SH-SY5Y (cell line): Measurements from ENCODE around the gene PTGR3.

Experiments used
- GATA2 ChIP-seq: IDR thresholded peaks from 2 replicates; pipeline ENCODE4 v1.6.1; 2011; ENCODE audit warnings: mild to moderate bottlenecking, low read depth, low read length
- GATA3 ChIP-seq: IDR thresholded peaks from 2 replicates; pipeline ENCODE4 v1.6.1; 2011; ENCODE audit warnings: low read depth, mild to moderate bottlenecking, low read length, moderate library complexity

DNA sequence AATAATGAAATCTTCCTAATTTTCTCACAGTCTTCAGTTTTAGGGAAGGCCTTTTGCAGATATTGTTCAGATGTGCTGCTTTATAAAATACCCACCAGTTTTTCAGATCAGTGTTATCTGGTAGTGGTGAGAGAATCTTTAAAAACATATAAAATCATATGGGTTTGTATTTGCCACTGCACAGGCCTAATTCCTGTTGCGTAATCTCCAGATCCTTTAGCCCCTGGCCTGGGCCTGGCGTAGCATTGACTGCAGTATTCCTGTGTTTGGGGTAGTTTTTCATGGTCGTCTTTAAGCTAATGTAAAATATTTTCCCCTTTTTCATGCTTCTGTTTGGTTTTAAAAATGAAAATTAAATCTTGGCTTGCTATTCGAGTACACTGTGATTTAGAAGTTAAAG lies 44.8 kb upstream of the PTGR3 start:
- TF ChIP-seq GATA2 (peak; percentile 33; the same call in 1 of the 2 replicates), GATA3 (no peak)
